IMR-90 (cell line): ENCODE measurements around the gene PNCK.

ENCODE experiments used
- CEBPB ChIP-seq: IDR thresholded peaks from 2 replicates; pipeline ENCODE4 v1.6.1; 2012; ENCODE audit warnings: low read depth, low read length, improper control_type of control experiment
- CTCF ChIP-seq: conservative IDR thresholded peaks from 2 replicates; pipeline ENCODE4 v1.5.1; 2012; ENCODE audit warnings: mild to moderate bottlenecking, low read depth, low read length, improper control_type of control experiment
- POLR2A ChIP-seq: IDR thresholded peaks from 2 replicates; pipeline ENCODE4 v1.6.1; 2012; ENCODE audit warnings: mild to moderate bottlenecking, low read depth, low read length
- SMC3 ChIP-seq: fragments of 150-350 bp; IDR thresholded peaks from 2 replicates; pipeline ENCODE4 v1.6.1; 2016; ENCODE audit warnings: low read depth, mild to moderate bottlenecking, antibody characterized with exemption, low read length, moderate library complexity

- TF ChIP-seq CTCF (no peak), SMC3 (no peak), CEBPB (no peak), POLR2A (no peak)
Observed at GRCh38 chrX:153706799-153707198, 33.2 kb upstream of the PNCK start.
